SJCRH30 (cell line): ENCODE data around the gene GPD2. TPM values are rescaled to one million over a fixed set of nuclear protein-coding genes. Genes with fewer than 3 reads are reported as not detected.

Experiments
- DNase-seq, 2 experiments: peaks; one replicate each; pipeline ENCODE4 v3.0.0-alpha.2; 2015 to 2020
- H3K27ac ChIP-seq: fragments of 250-450 bp; sonication (Bioruptor Pico); 2 replicates; pipeline ENCODE4 v1.5.1; 2020; ENCODE audit warnings: mild to moderate bottlenecking, moderate library complexity
- H3K27me3 ChIP-seq: fragments of 250-450 bp; sonication (Bioruptor Pico); 2 replicates; pipeline ENCODE4 v1.5.1; 2020; ENCODE audit warnings: mild to moderate bottlenecking, moderate library complexity
- H3K36me3 ChIP-seq: fragments of 250-450 bp; sonication (Bioruptor Pico); 2 replicates; pipeline ENCODE4 v1.5.1; 2020; ENCODE audit warnings: mild to moderate bottlenecking, moderate library complexity
- H3K4me1 ChIP-seq: fragments of 250-450 bp; sonication (Bioruptor Pico); 2 replicates; pipeline ENCODE4 v1.5.1; 2020; ENCODE audit warnings: mild to moderate bottlenecking, moderate library complexity
- H3K4me3 ChIP-seq: fragments of 250-450 bp; sonication (Bioruptor Pico); 2 replicates; pipeline ENCODE4 v1.5.1; 2020; ENCODE audit warnings: mild to moderate bottlenecking, moderate library complexity
- H3K9me3 ChIP-seq: fragments of 250-450 bp; sonication (Bioruptor Pico); replicated peaks from 2 replicates; pipeline ENCODE4 v1.5.1; 2020; ENCODE audit warnings: mild to moderate bottlenecking, moderate library complexity
- total RNA-seq: library from RNA; depleted of rRNA; stranded (reverse); fragments of >200 nt; shearing (Covaris generic); gene quantifications from 2 replicates; pipeline ENCODE4 v1.2.3, GENCODE V29; 2014

Gene GPD2
- total RNA-seq, 1 experiment from 2014 or later, result 10.6 TPM

DNA sequence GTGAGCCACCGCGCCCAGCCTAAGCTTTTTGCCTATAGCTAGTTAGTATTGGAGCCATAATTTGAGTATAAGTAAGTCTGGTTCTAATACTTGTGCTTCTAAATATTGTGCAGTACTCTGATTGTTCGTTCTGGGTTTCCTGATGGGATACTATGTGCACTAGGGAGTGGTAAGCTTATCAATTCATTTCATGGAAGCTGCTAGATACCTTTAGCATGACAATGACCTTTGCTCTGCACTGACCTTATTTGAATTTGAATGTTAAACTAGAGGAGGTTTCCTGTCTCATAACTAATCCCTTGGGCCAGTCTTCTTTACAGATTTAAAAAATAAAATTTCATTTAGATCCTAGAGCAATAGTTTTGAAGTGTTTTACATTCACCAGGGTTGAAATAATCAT lies 125.1 kb downstream of the GPD2 start:
- H3K27ac ChIP-seq, result no peak overlapping the region
- peaks cover 26% of the 10 kb centered on the region for H3K4me1 ChIP-seq
- H3K36me3 ChIP-seq, result no peaks in the 10 kb centered on the region
- DNase-seq, result no peak
- no peaks in the 10 kb centered on the region for H3K27me3 ChIP-seq
- no peaks in the 10 kb centered on the region for H3K9me3 ChIP-seq
- no peak overlapping the region for H3K4me3 ChIP-seq

DNA sequence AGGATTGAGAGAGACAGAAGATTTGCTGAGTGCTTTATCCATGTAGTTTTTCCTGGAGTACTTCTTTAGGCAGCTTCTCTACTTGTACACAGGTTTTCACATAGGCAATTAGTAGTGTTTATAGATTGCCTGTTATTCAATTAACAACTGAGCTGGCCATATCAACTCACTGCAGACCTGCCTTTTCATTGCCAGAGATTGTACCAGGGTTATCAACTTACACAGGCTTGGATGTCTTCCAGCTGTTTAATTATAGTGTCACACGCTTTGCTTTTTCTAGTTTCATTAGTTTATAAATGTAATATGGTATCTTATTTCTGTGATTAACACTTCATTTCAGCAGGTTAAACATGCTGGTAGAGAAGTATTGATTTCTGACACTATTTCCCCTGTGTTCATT lies 125.9 kb downstream of the GPD2 start:
- no peak overlapping the region for H3K27ac ChIP-seq
- no peaks in the 10 kb centered on the region for H3K9me3 ChIP-seq
- peaks cover 26% of the 10 kb centered on the region for H3K4me1 ChIP-seq
- H3K27me3 ChIP-seq, result no peaks in the 10 kb centered on the region
- H3K4me3 ChIP-seq, result no peak overlapping the region
- peak in 1 of 2 experiments; percentile 14 for DNase-seq
- no peaks in the 10 kb centered on the region for H3K36me3 ChIP-seq

- peaks cover 26% of the 10 kb centered on the region for H3K4me1 ChIP-seq
- no peaks in the 10 kb centered on the region for H3K36me3 ChIP-seq
- H3K9me3 ChIP-seq, result no peaks in the 10 kb centered on the region
- H3K27ac ChIP-seq, result peak overlapping the region; percentile 53; the same call in 1 of the 2 replicates
- H3K27me3 ChIP-seq, result no peaks in the 10 kb centered on the region
- H3K4me3 ChIP-seq, result no peak overlapping the region
- DNase-seq, result no peak
Measured at GRCh38 chr2:156563994-156564753, 128.0 kb downstream of the GPD2 start.

- peak; percentile 30 to 50 for DNase-seq
- H3K4me3 ChIP-seq, result no peak overlapping the region
- no peaks in the 10 kb centered on the region for H3K36me3 ChIP-seq
- H3K4me1 ChIP-seq, result peaks cover 26% of the 10 kb centered on the region
- no peaks in the 10 kb centered on the region for H3K27me3 ChIP-seq
- H3K9me3 ChIP-seq, result no peaks in the 10 kb centered on the region
- H3K27ac ChIP-seq, result peak overlapping the region; percentile 53
Measured at GRCh38 chr2:156565066-156565710, 129.0 kb downstream of the GPD2 start.

- no peak overlapping the region for H3K27ac ChIP-seq
- no peaks in the 10 kb centered on the region for H3K36me3 ChIP-seq
- no peaks in the 10 kb centered on the region for H3K9me3 ChIP-seq
- no peaks in the 10 kb centered on the region; the same call in 1 of the 2 replicates for H3K4me1 ChIP-seq
- no peak overlapping the region for H3K4me3 ChIP-seq
- H3K27me3 ChIP-seq, result no peaks in the 10 kb centered on the region
- no peak for DNase-seq
Measured at GRCh38 chr2:156573710-156574109, 137.5 kb downstream of the GPD2 start.

- no peaks in the 10 kb centered on the region for H3K36me3 ChIP-seq
- H3K4me3 ChIP-seq, result no peak overlapping the region
- no peak overlapping the region for H3K27ac ChIP-seq
- no peaks in the 10 kb centered on the region for H3K27me3 ChIP-seq
- H3K4me1 ChIP-seq, result no peaks in the 10 kb centered on the region; the same call in 1 of the 2 replicates
- DNase-seq, result no peak
- H3K9me3 ChIP-seq, result no peaks in the 10 kb centered on the region
Measured at GRCh38 chr2:156574112-156574511, 137.9 kb downstream of the GPD2 start.

DNA sequence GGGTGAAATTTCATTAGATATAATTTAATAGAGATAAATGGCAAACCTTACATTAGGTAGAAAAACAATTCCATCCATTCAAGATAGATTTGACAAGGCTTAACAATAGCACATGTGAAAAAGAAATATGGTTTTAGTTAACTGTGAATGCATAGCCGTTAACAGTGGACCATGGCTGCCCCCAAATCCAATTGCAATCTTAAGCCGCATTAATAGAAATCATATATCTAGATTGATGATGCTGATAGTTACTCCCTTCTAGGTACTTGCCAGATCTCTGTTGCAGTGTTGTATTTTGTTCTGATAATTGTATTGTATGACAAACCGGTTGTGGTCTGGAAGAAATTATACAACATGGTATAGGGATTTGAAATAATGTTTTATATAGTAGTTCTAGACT lies 139.8 kb downstream of the GPD2 start:
- H3K4me3 ChIP-seq, result no peak overlapping the region
- H3K36me3 ChIP-seq, result no peaks in the 10 kb centered on the region

GRCh38 chr2:156580501-156580900 lies 144.3 kb downstream of the GPD2 start:
- Histone ChIP-seq H3K4me3 (no peak overlapping the region), H3K9me3 (no peaks in the 10 kb centered on the region), H3K27me3 (no peaks in the 10 kb centered on the region), H3K27ac (no peak overlapping the region), H3K4me1 (no peaks in the 10 kb centered on the region; the same call in 1 of the 2 replicates), H3K36me3 (no peaks in the 10 kb centered on the region)
- no peak for DNase-seq

More for the DNA sequence above, 139.8 kb downstream of the GPD2 start:
- DNase-seq, result no peak
- no peaks in the 10 kb centered on the region for H3K27me3 ChIP-seq
- no peaks in the 10 kb centered on the region; the same call in 1 of the 2 replicates for H3K4me1 ChIP-seq
- H3K9me3 ChIP-seq, result no peaks in the 10 kb centered on the region
- H3K27ac ChIP-seq, result no peak overlapping the region

- Histone ChIP-seq H3K27ac (no peak overlapping the region), H3K9me3 (no peaks in the 10 kb centered on the region), H3K27me3 (no peaks in the 10 kb centered on the region), H3K4me1 (no peaks in the 10 kb centered on the region; the same call in 1 of the 2 replicates), H3K4me3 (no peak overlapping the region), H3K36me3 (no peaks in the 10 kb centered on the region)
- DNase-seq, result no peak
Measured at GRCh38 chr2:156581280-156581679, 145.1 kb downstream of the GPD2 start.

- Histone ChIP-seq H3K36me3 (no peaks in the 10 kb centered on the region), H3K27ac (no peak overlapping the region), H3K9me3 (no peaks in the 10 kb centered on the region; the same call in 1 of the 2 replicates), H3K27me3 (no peaks in the 10 kb centered on the region), H3K4me1 (no peaks in the 10 kb centered on the region), H3K4me3 (no peak overlapping the region)
- DNase-seq, result no peak
Measured at GRCh38 chr2:156585457-156585856, 149.3 kb downstream of the GPD2 start.

GRCh38 chr2:156586621-156587020 lies 150.4 kb downstream of the GPD2 start:
- no peaks in the 10 kb centered on the region for H3K4me1 ChIP-seq
- H3K4me3 ChIP-seq, result no peak overlapping the region
- no peak for DNase-seq
- no peaks in the 10 kb centered on the region for H3K36me3 ChIP-seq
- H3K27me3 ChIP-seq, result no peaks in the 10 kb centered on the region
- no peaks in the 10 kb centered on the region; the same call in 1 of the 2 replicates for H3K9me3 ChIP-seq
- no peak overlapping the region for H3K27ac ChIP-seq

DNA sequence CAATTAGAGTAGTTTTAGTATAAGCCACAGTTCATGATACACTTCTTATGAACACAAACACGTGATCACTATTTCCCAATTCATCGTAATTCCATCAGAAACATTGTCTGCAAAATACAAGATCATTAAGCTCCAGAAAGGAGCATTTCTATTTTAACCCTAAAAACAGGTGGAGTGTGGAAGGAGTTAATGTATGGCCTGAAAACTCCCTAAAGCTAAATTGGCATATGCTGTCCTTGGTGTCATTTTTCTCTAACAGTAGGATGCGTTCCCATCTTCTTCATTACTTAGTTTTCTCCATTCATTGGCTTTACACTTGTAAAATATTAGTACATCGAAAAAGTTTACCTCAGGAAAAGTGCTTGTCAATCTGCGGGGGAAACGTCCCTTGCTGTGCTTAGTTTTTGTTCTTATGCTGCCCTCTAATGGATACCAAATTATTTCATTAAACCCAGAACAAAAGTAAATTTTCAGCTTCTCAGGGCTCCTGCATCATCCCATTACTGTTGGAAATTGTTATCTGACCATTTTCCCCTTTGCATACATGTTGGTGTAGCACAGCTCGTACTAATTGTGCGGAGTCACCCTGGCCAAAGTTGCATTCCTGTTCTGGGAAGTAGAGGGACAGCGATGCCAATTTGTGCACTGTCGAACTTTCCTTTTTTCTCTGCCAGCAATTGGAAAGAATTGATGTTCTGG lies 153.4 kb downstream of the GPD2 start:
- no peak overlapping the region for H3K27ac ChIP-seq
- H3K9me3 ChIP-seq, result no peaks in the 10 kb centered on the region; the same call in 1 of the 2 replicates
- no peaks in the 10 kb centered on the region for H3K27me3 ChIP-seq
- no peaks in the 10 kb centered on the region for H3K36me3 ChIP-seq
- H3K4me1 ChIP-seq, result no peaks in the 10 kb centered on the region
- H3K4me3 ChIP-seq, result no peak overlapping the region
- peak in 1 of 2 experiments; percentile 43 for DNase-seq

DNA sequence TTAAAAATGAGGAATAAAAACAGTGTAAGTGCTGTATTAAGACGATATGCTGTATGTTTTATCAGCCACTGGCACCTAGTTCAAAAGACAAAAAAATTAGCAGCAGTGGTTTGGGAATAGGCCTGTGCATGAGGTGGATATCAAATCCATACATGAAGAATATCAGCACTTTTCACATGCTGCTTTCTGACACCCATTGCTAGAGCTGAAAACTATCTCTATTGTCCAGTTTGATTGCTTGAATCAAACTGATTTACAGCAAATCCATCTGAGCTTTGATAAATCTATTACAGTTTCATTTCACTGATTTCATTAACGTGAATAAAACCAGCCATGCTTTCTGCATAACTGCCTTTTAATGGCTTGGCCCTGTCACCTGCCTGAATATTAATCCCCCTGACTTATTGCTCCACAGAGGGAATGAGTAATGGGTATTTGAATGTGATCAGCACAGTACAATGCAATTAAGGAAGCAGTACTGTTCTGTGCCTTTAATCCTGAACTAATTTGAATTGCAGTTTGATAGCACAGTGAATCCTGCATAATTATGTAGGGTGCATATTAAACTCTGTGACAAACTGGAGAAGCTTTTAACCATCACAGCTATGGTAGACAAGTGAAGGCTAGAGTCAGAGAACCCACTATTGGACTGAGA lies 154.0 kb downstream of the GPD2 start:
- no peak overlapping the region for H3K27ac ChIP-seq
- no peaks in the 10 kb centered on the region for H3K4me1 ChIP-seq
- no peaks in the 10 kb centered on the region; the same call in 1 of the 2 replicates for H3K9me3 ChIP-seq
- DNase-seq, result no peak
- no peaks in the 10 kb centered on the region for H3K36me3 ChIP-seq
- no peak overlapping the region for H3K4me3 ChIP-seq
- H3K27me3 ChIP-seq, result no peaks in the 10 kb centered on the region

GRCh38 chr2:156592809-156593593 lies 156.8 kb downstream of the GPD2 start:
- Histone ChIP-seq H3K9me3 (no peaks in the 10 kb centered on the region; the same call in 1 of the 2 replicates), H3K27ac (no peak overlapping the region), H3K4me3 (no peak overlapping the region), H3K4me1 (no peaks in the 10 kb centered on the region), H3K27me3 (no peaks in the 10 kb centered on the region), H3K36me3 (no peaks in the 10 kb centered on the region)
- DNase-seq, result no peak
